HG03571 (cell line): ENCODE measurements around the gene FAM53B.

Source experiments
- ATAC-seq: cut with Tn5 transposase; IDR thresholded peaks from one replicate; pipeline ENCODE4 v1.9.1; 2021; ENCODE audit not compliant: unreplicated experiment

Gene FAM53B

DNA sequence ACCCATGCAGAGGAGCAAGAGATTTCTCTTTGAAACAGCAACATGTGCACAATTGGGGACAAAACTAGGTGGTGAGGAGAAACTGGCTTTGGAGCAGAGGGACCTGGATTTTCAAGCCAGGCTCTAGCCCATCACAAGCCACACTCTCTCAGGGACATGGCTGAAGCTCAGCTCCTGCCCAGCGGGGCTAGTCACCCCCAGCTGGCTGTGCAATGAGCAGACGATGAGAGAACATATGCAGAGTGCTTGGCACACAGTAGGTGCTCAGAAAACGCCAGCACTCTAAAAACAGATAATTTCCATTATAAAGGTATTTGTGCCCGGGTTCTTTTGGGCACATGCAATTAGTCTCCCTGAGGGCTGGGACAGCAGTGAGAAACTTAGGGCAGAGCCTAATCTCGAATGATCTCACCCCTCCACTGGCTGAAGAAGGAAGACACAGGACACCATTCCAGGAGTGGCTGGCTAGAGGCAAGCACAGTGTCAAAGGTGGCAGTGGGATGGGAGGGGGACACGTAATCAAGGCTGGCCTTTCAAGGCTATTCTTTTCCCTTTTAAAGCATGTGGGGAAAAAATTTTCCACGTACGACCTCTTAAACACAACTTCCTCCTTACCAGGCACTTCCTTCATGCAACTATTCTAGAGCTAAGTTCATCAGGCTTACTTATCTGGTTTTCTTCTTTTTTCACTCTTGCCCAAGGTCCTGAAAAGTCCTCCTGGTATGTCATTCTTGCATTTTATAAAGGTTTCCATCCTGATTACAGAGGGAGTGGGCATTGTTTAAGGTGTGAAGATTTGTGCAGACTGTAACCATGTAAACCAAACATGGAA lies 15.1 kb downstream of the FAM53B start:
- ATAC-seq: no peak

DNA sequence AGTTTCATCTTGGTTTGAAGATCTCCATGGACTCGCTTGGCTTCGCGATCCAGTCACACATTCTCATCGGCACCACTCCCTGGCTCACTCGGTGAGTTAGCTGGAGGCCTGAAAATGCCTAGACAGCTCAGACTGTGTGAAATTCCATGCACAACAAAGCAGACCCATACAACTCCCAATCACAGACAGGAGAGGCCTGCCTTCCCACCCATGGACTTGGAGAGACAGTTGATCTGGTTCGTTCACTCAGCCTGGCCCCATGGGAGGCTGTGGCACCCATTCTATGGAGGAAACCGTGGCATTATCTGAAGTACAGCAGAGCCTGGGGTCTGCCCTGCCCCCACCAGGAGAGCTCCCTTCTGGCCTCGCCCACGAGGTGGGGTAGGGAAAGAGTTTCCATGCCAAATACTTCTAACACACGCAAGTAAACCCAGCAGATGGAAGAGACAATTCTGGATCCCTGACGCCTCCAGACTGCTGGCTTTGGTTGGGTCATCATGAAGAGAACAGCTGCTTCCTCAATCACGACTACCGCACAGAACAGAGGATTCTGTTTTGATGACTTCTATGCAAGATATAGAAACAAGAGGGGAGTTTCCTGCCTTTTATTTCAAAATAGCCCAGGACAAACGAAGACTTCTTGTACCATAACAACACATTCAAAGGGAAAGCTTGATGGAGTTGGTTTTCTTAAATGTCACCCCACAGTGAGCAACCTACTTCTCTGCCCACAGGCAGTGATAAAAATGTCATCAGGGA lies 15.9 kb downstream of the FAM53B start:
- ATAC-seq: no peak

DNA sequence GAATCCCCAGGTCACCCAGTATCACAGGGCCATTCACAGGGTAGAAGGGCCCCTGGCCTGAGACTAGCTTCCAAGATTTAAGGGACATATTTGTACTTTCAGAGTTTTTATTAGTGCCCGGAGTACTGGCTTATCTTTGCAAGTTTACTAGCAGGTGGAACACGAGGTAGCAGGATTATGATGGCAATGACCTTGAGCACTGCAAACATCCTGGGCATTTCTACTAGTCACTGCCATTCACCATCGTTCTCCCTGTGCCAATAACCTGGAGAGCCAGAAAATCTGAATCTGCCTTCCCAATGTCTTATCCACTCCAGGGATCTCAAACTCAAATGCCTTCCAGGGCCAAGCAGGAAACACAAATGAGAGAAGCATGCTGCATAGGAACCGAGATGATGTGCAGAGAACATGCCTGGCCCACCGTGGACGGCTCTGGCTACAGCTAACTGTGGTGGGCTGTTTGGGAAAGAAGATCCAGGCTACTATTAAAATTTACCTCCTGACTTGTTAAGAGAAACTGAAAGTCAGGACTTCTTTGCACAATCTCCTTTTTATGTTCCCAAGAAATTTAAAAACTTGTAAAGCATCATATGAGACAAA lies 16.7 kb downstream of the FAM53B start:
- ATAC-seq: no peak

DNA sequence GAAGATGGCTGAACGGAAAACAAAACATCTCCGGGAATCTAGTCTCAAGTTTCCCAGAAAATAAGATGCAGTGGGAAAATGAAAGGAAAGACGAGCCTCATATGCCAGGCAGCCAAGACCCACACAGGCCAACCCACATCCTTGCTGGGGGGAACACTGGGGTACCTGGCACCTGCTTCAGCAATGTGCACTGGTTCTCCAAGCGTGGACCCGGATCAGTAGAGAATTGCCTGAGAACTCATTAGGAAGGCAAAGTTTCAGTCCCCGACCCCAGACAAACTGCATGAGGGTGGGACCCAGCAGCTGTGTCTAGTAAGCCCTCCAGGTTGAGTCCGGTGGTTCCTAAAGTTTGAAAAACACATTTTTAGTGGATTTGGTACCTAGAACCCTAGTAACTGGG lies 18.4 kb downstream of the FAM53B start:
- ATAC-seq: no peak

DNA sequence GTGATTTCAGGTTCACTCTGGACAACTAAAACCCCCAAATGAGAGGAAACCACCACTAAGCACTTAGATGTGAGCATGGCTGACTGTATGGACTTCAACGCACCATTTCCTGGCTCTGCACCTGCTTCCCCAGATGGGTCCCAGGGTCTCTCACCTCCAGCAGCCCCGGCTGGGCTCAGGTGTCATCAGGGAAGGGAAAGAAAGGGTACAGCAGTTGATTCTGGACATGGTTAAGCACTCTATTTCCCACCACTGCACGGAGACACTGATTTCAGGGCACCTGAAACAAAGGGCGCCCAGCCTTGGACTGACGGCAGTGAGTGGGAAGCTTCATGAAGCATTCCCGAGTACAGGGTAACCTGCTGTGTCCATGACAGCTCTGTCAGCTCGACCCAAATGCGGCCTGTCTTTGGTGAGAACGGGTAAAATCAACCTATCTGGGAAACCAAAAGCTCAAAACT lies 19.0 kb downstream of the FAM53B start:
- no peak for ATAC-seq

DNA sequence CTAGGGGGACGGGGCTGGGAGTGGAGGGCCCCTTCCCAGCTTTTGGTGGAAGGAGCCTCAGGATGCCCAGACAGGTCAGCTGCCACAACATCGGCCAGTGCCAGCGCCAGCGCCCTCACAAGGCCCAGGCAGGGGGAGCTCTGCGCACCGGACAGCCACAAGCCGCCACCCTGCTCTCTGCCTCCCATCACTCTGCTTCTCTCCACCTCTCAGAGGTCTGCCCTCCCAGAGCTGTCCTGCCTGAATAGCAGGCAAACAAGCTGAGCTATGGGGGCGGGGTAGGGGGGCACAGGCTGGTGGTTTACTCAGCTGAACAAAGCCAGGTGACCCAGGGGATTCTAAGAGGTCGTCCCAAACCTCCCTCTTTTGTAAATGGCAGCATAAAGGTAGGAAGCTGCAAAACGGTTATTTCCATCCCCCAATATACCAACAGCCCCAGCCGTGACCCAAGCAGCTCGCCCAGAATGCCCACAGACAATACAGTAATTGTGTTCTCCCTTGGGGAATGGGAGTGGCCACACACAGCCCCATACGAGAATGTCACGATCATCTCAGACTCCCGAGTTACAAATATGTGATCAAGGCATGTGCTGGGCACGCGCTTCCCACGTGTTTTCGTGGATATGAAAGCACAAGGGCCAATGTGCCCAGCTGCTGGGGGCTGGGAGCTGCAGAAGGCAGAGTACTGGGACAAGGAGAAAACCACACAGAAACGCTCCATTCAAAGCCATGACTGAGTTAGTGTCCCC lies 19.7 kb downstream of the FAM53B start:
- no peak for ATAC-seq

DNA sequence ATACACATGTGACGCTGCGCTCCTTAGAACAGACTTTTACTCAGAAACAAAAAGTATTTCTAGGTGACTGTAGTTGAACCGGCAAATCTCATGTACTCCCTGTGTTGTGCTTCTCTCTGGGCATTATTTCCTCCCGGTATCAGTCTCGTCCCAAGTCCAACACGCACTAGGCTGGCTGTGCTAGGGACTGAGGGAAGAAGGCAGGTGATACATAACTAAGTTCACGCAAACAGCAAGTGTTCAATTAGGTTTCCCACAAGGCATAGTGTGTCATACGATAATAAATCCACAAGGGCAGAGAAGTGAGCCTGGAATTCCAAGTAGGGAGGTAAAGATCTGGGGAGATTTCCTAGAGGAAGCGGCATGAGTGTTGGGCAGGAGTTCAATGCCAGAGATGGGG lies 20.4 kb downstream of the FAM53B start:
- ATAC-seq: no peak

DNA sequence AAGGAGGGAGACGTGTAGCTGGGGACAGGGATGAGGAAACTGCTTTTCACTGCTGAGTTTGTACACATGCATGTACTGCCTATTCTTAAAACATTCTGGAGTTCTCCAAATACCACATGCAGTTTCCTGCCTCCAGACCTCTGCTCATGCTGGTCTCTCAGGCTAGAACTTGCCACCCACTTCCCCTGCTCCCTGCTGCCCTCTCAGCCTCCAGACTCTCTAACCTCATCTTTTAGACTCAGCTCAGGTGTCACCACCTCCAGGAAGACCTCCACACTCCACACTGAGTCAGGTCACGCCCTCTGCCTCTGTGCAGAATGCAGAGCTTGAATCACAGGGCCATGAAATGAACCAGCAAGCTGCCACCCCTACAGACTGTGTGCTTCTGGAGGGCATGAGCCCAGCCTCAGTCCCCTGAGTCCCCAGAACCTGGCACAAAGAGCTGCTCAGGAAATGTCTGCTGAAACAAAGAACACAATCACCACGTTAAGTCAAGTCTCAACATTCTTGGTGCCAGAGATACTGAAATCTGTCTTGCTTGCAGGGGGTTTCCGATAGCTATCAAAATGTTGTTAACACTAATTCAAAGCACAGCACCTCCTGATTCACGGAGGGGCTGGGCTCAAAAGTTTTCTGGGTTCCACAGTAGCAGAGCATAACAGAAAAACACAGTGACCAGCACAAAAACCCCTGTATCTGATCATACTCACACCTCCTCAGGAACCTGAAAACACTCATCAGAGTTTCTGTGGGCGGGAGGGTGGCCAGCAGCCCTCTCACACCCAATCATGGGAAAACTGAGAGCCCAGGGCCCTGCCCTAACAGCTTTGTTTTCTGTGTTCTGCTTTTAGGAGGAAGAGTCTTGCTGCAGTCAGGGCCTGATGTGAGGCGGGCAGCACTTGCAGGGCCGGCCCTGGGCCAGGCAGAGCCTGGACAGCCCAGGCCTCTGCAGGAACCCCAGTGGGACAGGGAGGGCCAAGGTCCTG lies 21.1 kb downstream of the FAM53B start:
- ATAC-seq: peak; percentile 59

DNA sequence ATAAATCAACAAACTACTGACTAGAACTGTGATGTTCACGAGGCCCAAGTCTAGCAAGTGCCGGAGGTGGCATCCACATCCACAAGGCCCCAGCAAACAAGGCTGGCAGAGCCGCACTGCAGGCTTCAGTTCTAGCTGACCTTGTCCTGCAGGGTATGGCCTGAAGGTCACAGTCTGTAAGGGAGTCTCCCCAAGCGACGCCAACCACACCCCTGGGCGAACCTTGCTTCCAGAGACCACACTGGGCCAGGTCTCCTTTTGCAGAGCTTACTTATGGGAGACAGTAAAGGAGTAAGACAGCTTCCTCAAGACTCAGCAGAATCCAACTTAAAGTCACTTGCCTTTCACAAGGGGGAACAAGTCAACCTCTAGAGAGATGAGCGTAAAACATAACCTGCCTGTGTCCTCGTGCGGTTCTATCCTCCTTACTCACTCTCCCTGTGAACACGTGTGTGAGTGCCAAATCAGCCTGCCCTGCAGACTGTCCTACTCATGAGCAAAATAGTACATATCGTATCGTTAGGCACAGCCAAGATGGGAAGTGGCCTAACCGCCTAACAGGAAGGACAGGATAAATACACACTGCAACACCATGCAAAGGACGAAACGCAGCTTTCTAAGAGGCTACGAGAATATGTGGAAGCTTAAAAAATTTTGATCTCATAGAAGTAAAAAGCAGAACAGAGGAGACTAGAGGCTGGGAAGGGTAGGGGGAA lies 22.7 kb downstream of the FAM53B start:
- ATAC-seq: no peak

DNA sequence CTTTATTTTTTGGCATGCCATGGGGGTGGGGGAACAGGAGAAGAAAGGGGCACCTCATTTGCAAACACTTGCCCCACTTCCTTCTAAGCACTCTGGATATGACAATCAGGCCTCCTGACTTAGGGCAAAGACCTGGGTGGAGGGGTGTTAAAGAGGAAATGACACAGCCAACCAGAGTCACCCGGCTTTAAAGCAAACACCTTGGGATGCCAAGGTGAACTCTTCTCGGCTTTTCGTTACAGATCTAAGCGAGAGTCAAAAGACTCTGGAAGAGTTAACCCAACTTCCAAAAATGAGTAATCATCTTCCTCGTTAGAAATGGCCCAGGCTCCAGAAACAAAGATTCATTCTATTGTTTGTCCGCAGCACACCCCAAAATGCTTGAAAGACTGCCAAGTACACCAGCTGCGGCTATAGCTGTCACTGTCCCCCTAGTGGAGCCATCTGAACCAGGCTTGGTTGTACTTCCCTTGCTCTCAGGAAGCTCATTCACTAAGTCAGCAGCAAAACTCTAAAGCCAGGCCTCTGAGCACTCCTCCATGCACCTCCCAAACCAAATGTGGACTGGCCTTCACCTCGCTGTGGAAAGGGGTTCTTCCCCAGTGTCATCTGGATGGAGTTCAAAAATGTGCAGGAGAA lies 24.8 kb downstream of the FAM53B start:
- peak; percentile 38 for ATAC-seq

DNA sequence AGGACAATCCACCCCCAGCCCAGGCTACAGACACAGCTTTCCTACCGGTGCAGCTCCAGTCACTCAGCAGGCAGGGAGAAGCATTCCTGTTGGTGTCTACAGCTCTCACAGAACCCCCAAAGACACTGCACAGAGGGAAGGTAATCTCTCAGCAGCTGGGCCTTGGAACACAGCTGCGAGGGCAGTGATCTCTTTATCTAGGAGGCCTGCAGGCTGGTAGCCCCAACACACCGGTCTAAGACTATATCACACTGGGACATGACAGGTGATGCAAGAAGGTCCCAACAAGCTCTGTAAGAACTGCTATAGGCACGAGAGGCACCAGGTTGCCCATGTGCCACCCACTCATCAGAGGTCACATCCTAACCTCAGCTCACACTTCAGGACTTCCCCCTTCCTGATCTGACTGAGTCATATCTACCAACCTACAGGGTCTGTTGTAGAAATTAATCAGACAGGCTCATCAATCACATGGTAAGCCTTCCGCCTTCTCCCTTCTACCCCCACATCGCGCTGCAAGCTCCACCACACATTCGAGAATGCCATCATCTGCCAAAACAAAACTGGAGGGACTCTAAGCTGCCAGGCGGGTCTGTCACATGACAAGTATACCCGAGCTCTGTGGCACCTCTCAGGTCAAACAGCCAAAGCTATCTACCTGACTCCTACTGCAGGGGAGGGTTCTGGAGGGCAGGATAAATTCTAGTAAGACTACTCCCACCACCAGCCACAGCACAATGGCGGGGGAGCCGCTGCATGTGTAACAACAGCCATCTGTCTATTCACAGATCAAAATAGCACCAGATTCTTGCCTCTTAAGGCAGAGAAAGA lies 26.1 kb downstream of the FAM53B start:
- ATAC-seq: peak; percentile 58

DNA sequence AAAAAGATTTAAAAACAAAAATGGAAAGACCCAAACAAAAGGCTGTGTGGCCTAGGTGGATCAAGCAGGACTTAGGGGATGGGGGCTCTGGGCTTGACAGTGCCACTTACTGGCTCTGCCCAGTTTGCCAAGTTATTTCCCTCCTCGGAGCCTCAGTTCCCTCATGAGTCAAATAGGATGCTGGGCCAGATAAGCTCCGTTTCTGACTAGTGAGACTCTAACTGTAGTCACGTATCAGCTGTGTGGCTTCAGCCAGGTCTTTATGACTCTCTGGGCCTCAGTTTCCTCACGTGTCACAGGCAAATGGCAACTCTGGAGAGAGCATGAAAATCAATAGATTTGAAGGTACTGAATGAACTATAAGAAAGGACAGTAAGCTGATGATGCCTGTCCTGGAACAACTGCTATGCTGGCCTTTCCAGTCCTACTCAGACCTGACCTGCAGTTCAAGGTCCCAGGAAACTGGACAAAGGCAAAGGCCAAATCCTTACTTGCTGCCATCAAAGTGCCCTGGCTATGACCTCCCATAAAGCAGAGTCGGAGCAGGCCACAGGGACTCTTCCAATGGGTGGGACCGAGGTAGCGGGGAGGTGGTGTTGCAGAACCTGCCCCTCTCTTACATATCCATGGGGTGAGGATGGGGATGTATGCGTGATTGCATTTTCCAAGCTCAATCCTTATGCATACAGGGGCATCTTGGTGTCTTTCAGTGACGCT lies 27.0 kb downstream of the FAM53B start:
- ATAC-seq: no peak

DNA sequence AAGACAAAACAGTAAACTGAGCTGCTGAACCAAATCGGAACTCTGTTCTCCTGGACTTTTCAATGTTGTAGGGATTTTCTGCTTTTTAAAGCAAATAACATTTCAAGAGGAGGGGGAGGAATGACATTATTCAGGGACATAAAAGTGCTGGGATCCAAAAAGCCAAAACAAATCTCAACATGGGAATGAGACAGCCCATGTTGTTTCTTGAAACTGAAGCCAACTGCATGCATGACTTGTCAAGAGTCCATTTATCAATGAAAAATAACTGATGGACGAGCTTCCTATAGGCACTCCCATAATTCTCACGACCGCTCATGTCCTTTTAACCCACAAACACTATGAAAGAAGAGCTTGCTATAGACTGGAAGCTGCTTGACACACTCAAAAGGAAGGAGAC lies 27.8 kb downstream of the FAM53B start:
- ATAC-seq: no peak

DNA sequence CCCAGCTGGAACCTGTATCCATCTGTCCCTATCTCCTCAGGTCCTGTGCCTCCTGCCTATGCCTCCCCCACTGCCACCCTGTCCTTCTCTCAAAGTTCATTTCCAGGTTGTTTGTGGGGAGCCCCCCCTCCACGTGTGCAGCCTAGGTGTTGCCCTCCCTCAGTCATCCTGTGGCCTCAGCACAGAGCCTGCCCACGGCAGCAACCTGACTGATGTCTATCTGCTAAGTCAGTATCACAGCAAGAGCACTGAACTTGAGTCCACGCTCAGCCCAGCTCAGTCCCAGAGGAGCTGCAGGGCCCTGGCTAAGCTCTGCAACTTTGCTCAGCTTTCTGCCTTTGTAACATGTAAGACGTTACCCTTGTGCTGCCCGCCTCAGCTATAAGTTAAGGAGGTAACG lies 28.7 kb downstream of the FAM53B start:
- no peak for ATAC-seq

DNA sequence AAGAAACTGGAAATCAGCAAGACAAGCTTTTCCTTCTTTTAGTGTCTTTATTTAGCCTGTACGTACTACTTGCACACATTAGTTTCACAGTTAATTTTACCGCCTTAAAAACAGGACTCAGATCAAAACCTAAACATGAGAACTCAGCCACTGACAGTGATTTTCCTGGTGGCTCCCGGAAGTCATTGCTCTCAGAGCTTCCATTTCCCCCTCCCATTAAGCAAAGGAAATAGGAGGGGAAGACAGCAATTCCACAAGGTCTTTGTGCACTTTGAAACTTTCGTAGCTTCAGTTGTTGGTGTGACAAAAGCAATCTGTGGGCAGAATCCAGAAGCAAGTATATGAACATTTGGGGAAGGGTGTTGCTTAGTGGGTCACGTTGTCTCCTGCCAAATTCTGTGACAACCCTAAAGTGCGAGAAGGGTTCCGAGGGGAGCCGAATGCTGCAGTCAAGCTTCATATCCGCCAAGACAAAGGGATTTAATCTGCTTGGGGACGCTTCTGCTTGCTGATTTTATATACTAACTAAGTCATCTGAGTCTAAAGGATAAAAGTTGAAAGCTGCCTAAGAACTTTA lies 30.4 kb downstream of the FAM53B start:
- no peak for ATAC-seq

DNA sequence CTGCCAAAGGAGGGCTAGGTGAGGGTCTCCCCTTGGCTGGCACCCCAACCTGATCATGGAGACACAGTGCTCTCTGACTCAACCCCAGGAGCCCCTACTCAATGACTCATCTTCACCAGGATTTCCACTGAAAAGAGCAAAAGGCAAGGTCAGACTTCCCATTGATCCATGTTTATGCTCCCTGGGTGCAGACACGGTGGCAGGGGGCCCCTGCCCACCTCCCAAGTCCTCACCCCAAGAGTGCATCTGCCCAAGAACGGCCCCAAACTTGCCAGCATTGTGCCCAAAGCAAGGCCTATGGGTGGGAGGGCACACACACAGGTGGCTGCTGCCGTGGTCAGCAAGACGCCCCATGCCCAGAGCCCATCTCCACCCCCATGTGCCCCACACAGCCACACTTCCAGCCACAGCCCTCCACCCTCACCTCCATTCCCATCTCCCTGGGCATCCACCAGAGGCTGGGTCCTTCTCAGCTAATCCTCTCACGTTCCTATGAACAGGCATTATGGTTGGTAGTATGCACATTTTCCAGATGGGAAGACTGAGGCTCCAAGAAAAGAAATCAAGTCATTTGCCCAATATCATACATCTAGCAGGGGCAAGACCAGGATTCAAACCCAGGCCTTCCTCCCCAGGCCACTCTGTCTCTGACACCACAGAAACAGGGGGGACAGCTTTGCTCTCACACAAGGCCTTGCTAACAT lies 31.3 kb downstream of the FAM53B start:
- ATAC-seq: no peak
